NCI-H82 (cell line): ENCODE results near the gene NFXL1.
A peak's percentile ranks its signal among the peaks of the same experiment; 100 is the strongest.

Source experiments
- DNase-seq: peaks from one replicate; lab custom pipeline; 2025; lab: John Stamatoyannopoulos, UW

The NFXL1 gene

DNA sequence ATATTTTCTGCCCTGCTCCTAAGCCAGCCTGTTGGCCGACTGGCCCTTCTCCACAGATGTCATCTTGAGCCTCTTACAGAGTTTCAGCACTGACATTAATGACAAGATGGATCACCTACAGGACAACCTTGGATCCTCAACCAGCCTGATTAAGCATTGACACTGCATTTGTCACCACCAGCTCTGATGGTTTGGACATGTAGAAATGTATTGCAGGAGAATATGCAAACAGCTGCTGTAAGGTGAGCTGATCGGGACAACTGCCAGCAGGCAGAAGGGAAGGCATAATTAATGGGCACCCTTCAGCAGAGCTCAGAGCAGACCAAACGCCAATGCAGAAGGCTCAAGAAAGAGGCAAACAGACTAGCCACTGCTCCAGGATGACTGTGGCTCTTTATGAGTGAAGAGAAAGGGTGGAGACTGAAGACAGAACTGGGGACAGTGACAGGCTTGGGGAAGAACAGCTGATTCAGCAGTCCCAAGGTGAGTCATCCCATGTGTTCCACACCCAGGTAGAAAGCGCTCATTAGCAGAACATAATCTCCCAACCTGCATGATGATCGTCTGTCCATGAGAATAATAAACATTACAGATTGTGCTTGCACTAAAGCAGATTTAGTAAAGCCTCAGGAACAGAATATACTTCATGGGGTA is 83.2 kb downstream of the NFXL1 start:
- peak; percentile 94 for DNase-seq

GRCh38 chr4:47830265-47831025 is 83.9 kb downstream of the NFXL1 start:
- peak; percentile 15 for DNase-seq

- no peak for DNase-seq
Measured at GRCh38 chr4:47829438-47829837, 84.9 kb downstream of the NFXL1 start.

- DNase-seq = peak; percentile 73
Measured at GRCh38 chr4:47827343-47828047, 86.9 kb downstream of the NFXL1 start.

DNA sequence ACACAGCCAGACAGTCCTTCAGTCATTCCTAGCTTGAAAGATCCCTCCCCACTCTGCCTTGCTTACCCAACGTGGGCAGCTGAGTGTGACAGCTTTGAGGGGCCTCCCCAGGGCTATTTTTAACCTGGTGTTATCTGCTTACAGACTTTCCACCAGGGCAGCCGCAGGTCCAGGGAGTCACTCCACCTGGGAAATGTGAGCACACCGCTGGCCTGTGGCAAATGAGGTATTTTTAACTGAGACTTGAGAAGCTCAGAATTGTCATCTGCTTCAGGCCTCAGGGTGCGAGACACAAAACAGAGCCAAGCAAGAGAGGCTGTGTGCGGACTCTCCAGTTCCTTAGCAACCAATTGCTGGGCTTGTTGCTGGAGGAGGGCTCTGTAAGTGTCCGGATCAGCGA is 89.5 kb downstream of the NFXL1 start:
- peak; percentile 74 for DNase-seq

DNA sequence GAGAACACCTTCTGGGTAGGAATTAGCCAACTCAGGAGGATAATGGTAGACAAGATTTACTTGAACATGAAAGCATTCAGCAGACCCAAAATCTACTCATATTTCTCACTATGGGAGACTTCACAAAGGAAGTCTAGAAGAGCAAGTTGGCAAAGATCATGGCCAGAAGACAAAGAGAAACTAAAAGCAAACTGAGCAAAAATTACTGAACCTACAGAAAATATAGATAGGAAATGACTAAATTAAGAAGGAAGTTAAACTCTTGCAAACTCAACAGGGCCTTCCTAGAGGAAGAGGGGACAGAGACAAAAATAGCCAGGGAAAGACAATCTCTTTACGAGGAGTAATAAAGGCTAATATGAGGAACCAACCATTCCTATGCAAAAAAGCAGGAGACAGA is 95.2 kb downstream of the NFXL1 start:
- peak; percentile 12 for DNase-seq

GRCh38 chr4:47817275-47817674 is 97.1 kb downstream of the NFXL1 start:
- no peak for DNase-seq

- no peak for DNase-seq
Measured at GRCh38 chr4:47816748-47817147, 97.6 kb downstream of the NFXL1 start.

GRCh38 chr4:47814618-47815295 is 99.6 kb downstream of the NFXL1 start:
- no peak for DNase-seq

GRCh38 chr4:47809654-47810203 is 104.7 kb downstream of the NFXL1 start:
- DNase-seq = no peak

- no peak for DNase-seq
Measured at GRCh38 chr4:47804598-47804997, 109.8 kb downstream of the NFXL1 start.

DNA sequence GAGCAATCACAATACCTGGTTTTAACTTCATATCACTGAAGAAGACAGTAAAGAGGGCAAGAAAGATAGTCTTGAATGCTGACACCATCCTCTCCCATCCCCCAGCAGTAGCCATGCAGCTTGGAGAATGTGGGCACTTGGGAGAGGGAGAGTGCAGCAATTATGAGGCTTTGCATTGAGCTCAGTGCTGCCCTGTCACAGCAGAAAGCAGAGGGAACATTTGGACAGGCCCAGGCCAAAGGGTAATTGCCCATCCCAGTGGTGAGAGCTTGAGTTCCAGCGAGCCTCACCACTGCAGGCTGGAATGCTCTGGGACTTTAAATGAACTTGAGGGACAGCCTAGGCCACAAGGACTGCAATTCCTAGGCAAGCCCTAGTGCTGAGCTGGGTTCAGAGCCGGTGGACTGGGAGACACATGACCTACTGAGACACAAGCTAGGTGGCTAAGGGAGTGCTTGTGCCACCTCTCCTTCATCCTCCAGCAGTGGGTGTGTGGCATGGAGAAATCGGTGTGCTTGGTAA is 112.8 kb downstream of the NFXL1 start:
- DNase-seq = no peak

DNA sequence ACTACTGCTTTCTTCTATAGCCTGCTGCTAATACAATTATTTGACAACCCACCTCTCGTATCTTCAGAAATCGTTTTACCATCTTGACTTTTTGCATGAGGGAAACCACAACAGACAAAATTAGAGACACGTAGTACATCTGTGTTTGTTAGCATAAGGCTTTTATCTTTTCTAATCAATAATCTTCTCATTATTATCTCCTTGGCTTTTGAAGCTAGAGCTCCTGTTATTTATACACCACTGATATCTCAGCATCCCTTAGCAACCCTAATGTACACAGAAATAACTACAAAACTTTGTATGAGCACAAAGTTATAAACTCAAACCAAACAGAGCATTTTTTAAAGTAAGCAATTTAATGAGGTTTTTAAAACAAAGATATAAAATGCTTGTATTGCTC is 116.2 kb downstream of the NFXL1 start:
- DNase-seq = no peak
